GM12878 (cell line): ENCODE measurements around the gene C9orf50. TPM values are rescaled to one million over a fixed set of nuclear protein-coding genes. Genes with fewer than 3 reads are reported as not detected.

Experiments used
- EED ChIP-seq: sonication (generic); IDR thresholded peaks from 2 replicates; pipeline ENCODE4 v1.6.1; 2016; ENCODE audit warnings: antibody characterized with exemption, low read depth
- EGR1 ChIP-seq, 2 experiments: IDR thresholded peaks; 1 replicate in 1 of 2; 2 replicates in 1 of 2; pipeline ENCODE4 v1.6.1; 2011 to 2012; ENCODE audit warnings: low read depth in 2 of 2, low read length in 2 of 2, borderline replicate concordance in 1 of 2, mild to moderate bottlenecking in 1 of 2, moderate library complexity in 1 of 2
- KAT2A ChIP-seq: conservative IDR thresholded peaks from 2 replicates; pipeline ENCODE4 v1.6.1; 2011; ENCODE audit warnings: low read depth, low read length; ENCODE audit not compliant: control insufficient read depth
- KLF5 ChIP-seq: fragments of 450-650 bp; IDR thresholded peaks from 2 replicates; pipeline ENCODE4 v1.6.1; 2014; ENCODE audit warnings: mild to moderate bottlenecking; ENCODE audit not compliant: partially characterized antibody
- NFYA ChIP-seq: IDR thresholded peaks from 2 replicates; pipeline ENCODE4 v1.6.1; 2011; ENCODE audit warnings: low read depth, mild to moderate bottlenecking, low read length, improper control_type of control experiment, borderline replicate concordance
- POU2F2 ChIP-seq: IDR thresholded peaks from 3 replicates; pipeline ENCODE4 v1.6.1; 2011; ENCODE audit warnings: low read depth, mild to moderate bottlenecking, low read length, borderline replicate concordance
- SMAD1 ChIP-seq: fragments of 450-650 bp; IDR thresholded peaks from 2 replicates; pipeline ENCODE4 v1.6.1; 2018; ENCODE audit warnings: mild to moderate bottlenecking, low read depth; ENCODE audit not compliant: partially characterized antibody
- SMARCA5 ChIP-seq: fragments of 450-650 bp; IDR thresholded peaks from 2 replicates; pipeline ENCODE4 v1.6.1; 2017; ENCODE audit warnings: mild to moderate bottlenecking
- SREBF2 ChIP-seq: IDR thresholded peaks from 2 replicates; pipeline ENCODE4 v1.6.1; 2012; ENCODE audit warnings: mild to moderate bottlenecking, low read length
- STAT1 ChIP-seq: fragments of 450-650 bp; conservative IDR thresholded peaks from 2 replicates; pipeline ENCODE4 v1.6.1; 2014; ENCODE audit warnings: antibody characterized with exemption, mild to moderate bottlenecking
- TBL1XR1 ChIP-seq: IDR thresholded peaks from 2 replicates; pipeline ENCODE4 v1.6.1; 2012; ENCODE audit warnings: low read depth, low read length, improper control_type of control experiment
- TCF12 ChIP-seq: IDR thresholded peaks from 2 replicates; pipeline ENCODE4 v1.6.1; 2011; ENCODE audit warnings: low read depth, mild to moderate bottlenecking, low read length
- polyA plus RNA-seq, 11 experiments: library from polyadenylated mRNA; depleted of rRNA in 4 of 11; unstranded in 6 of 11; stranded (reverse) in 5 of 11; fragments of >200 nt; fragmentation: Nextera tagmentation in 4 of 11; fragmentation: Illumina TruSeq in 1 of 11; extraction: Ambion mirVana in 4 of 11; extraction: Trizol in 1 of 11; gene quantifications; 1 replicate in 1 of 11; 2 replicates in 10 of 11; pipeline versions ENCODE4 v1.2.1 to v1.2.3, GENCODE V29; 2011 to 2016; ENCODE audit warnings: inconsistent platforms in 2 of 11, missing spikeins in 2 of 11, low read depth in 1 of 11
- total RNA-seq, 4 experiments: library from RNA; depleted of rRNA in 3 of 4; stranded (reverse); fragments of >200 nt in 3 of 4; fragmentation: Illumina TruSeq in 1 of 4; extraction: Trizol in 1 of 4; gene quantifications; 2 replicates each; pipeline versions ENCODE4 v1.2.1 to v1.2.3, GENCODE V29; 2013 to 2021
- TF ChIP-seq, protein P1 (sequence below): fragments of 150-350 bp; IDR thresholded peaks from 2 replicates; pipeline ENCODE4 v1.6.1; 2016; ENCODE audit warnings: low read depth, low read length
- TF ChIP-seq, protein P2 (sequence below): IDR thresholded peaks from 2 replicates; pipeline ENCODE4 v1.6.1; 2012; ENCODE audit warnings: improper control_type of control experiment, low read depth, low read length; ENCODE audit not compliant: insufficient replicate concordance
- TF ChIP-seq, protein P3 (sequence below): fragments of 450-650 bp; IDR thresholded peaks from 2 replicates; pipeline ENCODE4 v1.6.1; 2017; ENCODE audit warnings: borderline replicate concordance
- TF ChIP-seq, protein P4 (sequence below): fragments of 450-650 bp; IDR thresholded peaks from 2 replicates; pipeline ENCODE4 v1.6.1; 2017; ENCODE audit warnings: low read depth, mild to moderate bottlenecking, moderate library complexity

C9orf50 gene
- total and polyA plus RNA-seq, 10 of the 15 experiments (the other 5 are each of a cell fraction or from before 2014, with no cell fraction given), result not detected

DNA sequence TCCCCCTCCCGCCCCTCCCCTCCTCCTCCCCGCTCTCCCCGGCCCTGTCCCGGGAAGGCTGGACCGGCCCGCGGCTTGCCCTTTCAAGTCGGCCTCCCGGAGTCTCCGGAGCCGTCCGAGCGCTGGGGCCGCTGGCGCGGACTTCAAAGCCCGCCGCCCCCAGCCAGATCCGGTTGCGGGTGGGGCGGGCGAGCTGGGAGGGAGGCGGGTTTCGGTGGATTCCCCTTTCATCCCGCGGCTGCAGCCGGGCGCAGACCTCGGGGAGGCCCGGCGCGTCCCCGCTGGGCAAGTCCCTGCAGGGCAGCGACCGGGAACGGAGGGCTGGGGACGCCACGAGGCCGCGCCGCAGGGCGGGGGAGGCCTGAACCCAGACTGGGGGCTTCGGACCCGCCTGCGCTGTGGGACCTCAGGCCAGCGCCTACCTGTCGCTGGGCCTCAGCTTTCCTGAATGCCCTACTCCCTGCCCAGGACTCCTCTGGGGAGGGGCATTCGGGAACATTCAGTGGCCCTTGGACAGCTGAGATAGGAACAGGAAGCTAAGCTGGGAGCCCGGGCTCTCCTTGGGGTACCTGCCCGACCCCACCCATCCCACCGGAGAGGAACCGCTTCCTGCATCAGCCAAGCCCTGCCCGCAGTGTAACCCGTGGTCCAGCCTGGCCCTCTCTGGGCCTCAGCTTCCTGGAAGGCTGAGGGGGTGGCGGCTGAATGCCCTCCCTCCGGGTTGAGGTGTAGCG lies 23.4 kb downstream of the C9orf50 start (continued):
- TF ChIP-seq, protein P1, sequence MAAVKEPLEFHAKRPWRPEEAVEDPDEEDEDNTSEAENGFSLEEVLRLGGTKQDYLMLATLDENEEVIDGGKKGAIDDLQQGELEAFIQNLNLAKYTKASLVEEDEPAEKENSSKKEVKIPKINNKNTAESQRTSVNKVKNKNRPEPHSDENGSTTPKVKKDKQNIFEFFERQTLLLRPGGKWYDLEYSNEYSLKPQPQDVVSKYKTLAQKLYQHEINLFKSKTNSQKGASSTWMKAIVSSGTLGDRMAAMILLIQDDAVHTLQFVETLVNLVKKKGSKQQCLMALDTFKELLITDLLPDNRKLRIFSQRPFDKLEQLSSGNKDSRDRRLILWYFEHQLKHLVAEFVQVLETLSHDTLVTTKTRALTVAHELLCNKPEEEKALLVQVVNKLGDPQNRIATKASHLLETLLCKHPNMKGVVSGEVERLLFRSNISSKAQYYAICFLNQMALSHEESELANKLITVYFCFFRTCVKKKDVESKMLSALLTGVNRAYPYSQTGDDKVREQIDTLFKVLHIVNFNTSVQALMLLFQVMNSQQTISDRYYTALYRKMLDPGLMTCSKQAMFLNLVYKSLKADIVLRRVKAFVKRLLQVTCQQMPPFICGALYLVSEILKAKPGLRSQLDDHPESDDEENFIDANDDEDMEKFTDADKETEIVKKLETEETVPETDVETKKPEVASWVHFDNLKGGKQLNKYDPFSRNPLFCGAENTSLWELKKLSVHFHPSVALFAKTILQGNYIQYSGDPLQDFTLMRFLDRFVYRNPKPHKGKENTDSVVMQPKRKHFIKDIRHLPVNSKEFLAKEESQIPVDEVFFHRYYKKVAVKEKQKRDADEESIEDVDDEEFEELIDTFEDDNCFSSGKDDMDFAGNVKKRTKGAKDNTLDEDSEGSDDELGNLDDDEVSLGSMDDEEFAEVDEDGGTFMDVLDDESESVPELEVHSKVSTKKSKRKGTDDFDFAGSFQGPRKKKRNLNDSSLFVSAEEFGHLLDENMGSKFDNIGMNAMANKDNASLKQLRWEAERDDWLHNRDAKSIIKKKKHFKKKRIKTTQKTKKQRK, result no peak
- TF ChIP-seq SREBF2 (no peak), POU2F2 (no peak), TCF12 (0 out of 2 replicates have a peak, but pooled peaks have one; percentile 39), TBL1XR1 (peak; percentile 42; the same call in 1 of the 2 replicates), NFYA (no peak), KAT2A (no peak), STAT1 (no peak), KLF5 (peak; percentile 47), SMARCA5 (peak; percentile 68; the same call in 1 of the 2 replicates), EED (peak; percentile 55; the same call in 1 of the 2 replicates), SMAD1 (no peak), EGR1 (IDR thresholded peaks at IDR 0.05; ENCODE audit: borderline replicate concordance in 1 of 2, low read depth in 2 of 2, low read length in 2 of 2) (peak in 1 of 2 experiments; percentile 41; a peak in 1 of 3 replicates)
- TF ChIP-seq, protein P2, sequence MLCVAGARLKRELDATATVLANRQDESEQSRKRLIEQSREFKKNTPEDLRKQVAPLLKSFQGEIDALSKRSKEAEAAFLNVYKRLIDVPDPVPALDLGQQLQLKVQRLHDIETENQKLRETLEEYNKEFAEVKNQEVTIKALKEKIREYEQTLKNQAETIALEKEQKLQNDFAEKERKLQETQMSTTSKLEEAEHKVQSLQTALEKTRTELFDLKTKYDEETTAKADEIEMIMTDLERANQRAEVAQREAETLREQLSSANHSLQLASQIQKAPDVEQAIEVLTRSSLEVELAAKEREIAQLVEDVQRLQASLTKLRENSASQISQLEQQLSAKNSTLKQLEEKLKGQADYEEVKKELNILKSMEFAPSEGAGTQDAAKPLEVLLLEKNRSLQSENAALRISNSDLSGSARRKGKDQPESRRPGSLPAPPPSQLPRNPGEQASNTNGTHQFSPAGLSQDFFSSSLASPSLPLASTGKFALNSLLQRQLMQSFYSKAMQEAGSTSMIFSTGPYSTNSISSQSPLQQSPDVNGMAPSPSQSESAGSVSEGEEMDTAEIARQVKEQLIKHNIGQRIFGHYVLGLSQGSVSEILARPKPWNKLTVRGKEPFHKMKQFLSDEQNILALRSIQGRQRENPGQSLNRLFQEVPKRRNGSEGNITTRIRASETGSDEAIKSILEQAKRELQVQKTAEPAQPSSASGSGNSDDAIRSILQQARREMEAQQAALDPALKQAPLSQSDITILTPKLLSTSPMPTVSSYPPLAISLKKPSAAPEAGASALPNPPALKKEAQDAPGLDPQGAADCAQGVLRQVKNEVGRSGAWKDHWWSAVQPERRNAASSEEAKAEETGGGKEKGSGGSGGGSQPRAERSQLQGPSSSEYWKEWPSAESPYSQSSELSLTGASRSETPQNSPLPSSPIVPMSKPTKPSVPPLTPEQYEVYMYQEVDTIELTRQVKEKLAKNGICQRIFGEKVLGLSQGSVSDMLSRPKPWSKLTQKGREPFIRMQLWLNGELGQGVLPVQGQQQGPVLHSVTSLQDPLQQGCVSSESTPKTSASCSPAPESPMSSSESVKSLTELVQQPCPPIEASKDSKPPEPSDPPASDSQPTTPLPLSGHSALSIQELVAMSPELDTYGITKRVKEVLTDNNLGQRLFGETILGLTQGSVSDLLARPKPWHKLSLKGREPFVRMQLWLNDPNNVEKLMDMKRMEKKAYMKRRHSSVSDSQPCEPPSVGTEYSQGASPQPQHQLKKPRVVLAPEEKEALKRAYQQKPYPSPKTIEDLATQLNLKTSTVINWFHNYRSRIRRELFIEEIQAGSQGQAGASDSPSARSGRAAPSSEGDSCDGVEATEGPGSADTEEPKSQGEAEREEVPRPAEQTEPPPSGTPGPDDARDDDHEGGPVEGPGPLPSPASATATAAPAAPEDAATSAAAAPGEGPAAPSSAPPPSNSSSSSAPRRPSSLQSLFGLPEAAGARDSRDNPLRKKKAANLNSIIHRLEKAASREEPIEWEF, result no peak
- TF ChIP-seq, protein P3, sequence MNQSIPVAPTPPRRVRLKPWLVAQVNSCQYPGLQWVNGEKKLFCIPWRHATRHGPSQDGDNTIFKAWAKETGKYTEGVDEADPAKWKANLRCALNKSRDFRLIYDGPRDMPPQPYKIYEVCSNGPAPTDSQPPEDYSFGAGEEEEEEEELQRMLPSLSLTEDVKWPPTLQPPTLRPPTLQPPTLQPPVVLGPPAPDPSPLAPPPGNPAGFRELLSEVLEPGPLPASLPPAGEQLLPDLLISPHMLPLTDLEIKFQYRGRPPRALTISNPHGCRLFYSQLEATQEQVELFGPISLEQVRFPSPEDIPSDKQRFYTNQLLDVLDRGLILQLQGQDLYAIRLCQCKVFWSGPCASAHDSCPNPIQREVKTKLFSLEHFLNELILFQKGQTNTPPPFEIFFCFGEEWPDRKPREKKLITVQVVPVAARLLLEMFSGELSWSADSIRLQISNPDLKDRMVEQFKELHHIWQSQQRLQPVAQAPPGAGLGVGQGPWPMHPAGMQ, result no peak
- TF ChIP-seq, protein P4, sequence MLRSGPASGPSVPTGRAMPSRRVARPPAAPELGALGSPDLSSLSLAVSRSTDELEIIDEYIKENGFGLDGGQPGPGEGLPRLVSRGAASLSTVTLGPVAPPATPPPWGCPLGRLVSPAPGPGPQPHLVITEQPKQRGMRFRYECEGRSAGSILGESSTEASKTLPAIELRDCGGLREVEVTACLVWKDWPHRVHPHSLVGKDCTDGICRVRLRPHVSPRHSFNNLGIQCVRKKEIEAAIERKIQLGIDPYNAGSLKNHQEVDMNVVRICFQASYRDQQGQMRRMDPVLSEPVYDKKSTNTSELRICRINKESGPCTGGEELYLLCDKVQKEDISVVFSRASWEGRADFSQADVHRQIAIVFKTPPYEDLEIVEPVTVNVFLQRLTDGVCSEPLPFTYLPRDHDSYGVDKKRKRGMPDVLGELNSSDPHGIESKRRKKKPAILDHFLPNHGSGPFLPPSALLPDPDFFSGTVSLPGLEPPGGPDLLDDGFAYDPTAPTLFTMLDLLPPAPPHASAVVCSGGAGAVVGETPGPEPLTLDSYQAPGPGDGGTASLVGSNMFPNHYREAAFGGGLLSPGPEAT, result peak; percentile 43; the same call in 1 of the 2 replicates
